Activated T-cell treated with anti-CD3 and anti-CD28 coated beads, Interleukin-2, amount 50 U/mL, for 72 hours (primary cell): Measurements from ENCODE around the gene NUP188. TPM values are rescaled to one million over a fixed set of nuclear protein-coding genes. Genes with fewer than 3 reads are reported as not detected.

Experiments
- ATAC-seq, 2 donors: fragments of 150-1000 bp; cut with Tn5 transposase; replicated peaks in 1 of 2; 2 replicates each; pipeline ENCODE4 v1.10.0; 2021; ENCODE audit warnings: moderate library complexity in 2 of 2, mild to moderate bottlenecking in 1 of 2
- DNase-seq, 2 donors: peaks; one replicate each; pipeline ENCODE4 v3.0.0; 2021 to 2022; ENCODE audit warnings: mixed read lengths in 1 of 2
- H3K27ac Mint-ChIP-seq: one replicate; pipeline ENCODE4 v1.8.0; 2022; ENCODE audit warnings: mild to moderate bottlenecking, moderate library complexity, mixed read lengths
- H3K27me3 Mint-ChIP-seq: one replicate; pipeline ENCODE4 v1.8.0; 2022; ENCODE audit warnings: low read depth, mixed read lengths
- H3K36me3 Mint-ChIP-seq, 2 donors: one replicate each; pipeline ENCODE4 v1.8.0; 2022; ENCODE audit warnings: mixed read lengths in 2 of 2, mild to moderate bottlenecking in 1 of 2; ENCODE audit not compliant: insufficient read depth in 2 of 2
- H3K4me1 Mint-ChIP-seq: one replicate; pipeline ENCODE4 v1.8.0; 2022; ENCODE audit warnings: low read depth, mixed read lengths
- H3K4me3 Mint-ChIP-seq, 2 donors: one replicate each; pipeline ENCODE4 v1.8.0; 2022; ENCODE audit warnings: mild to moderate bottlenecking in 2 of 2, mixed read lengths in 2 of 2, moderate library complexity in 2 of 2
- H3K9me3 Mint-ChIP-seq, 2 donors: one replicate each; pipeline ENCODE4 v1.8.0; 2022; ENCODE audit warnings: mixed read lengths in 2 of 2
- total RNA-seq, 2 donors: library from RNA; stranded (reverse); gene quantifications; one replicate each; pipeline ENCODE4 v1.2.3, GENCODE V29; 2022

NUP188 gene
- total RNA-seq, 2 donors from 2014 or later, result 90.0 to 98.0 TPM

- Mint-ChIP-seq H3K9me3 (no peaks in the 10 kb centered on the region), H3K4me1 (peaks cover 60% of the 10 kb centered on the region), H3K4me3 (no peak overlapping the region), H3K36me3 (peaks cover 0 to 12% of the 10 kb centered on the region in 2 donors), H3K27me3 (no peaks in the 10 kb centered on the region), H3K27ac (peak overlapping the region; percentile 51)
- DNase-seq (no peak), ATAC-seq (no peak)
Observed at GRCh38 chr9:128906741-128907140, 40.8 kb upstream of the NUP188 start.

DNA sequence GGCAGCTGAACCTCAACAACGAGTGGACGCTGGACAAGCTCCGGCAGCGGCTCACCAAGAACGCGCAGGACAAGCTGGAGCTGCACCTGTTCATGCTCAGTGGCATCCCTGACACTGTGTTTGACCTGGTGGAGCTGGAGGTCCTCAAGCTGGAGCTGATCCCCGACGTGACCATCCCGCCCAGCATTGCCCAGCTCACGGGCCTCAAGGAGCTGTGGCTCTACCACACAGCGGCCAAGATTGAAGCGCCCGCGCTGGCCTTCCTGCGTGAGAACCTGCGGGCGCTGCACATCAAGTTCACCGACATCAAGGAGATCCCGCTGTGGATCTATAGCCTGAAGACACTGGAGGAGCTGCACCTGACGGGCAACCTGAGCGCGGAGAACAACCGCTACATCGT is 39.1 kb upstream of the NUP188 start:
- peaks cover 59% of the 10 kb centered on the region for H3K4me1 Mint-ChIP-seq

DNA sequence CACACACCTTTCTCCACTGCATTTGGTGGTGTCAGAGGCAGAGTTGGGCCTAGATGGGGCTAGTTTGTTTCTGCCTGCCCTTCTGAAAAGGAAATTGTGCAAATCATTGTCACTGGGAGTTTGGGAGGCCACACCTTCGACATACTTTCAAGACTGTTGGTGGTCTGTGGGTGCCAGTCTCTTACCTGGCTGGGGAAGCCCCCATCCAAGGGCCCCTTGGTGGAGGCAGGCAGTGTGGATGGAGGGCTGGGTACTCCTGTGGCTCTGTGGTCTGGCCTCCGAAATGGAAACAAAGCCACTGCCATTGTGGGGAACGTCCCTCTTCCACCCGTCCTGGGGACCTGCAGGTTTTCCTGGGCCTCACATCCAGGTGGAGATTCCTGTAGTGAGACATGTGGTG is 37.6 kb upstream of the NUP188 start:
- peaks cover 64% of the 10 kb centered on the region for H3K4me1 Mint-ChIP-seq
- H3K4me3 Mint-ChIP-seq, result no peak overlapping the region
- H3K9me3 Mint-ChIP-seq, result no peaks in the 10 kb centered on the region
- no peaks in the 10 kb centered on the region for H3K27me3 Mint-ChIP-seq
- peak overlapping the region; percentile 75 for H3K27ac Mint-ChIP-seq
- DNase-seq, result no peak
- no peak for ATAC-seq
- peaks cover 0 to 12% of the 10 kb centered on the region in 2 donors for H3K36me3 Mint-ChIP-seq

More for the DNA sequence above, 39.1 kb upstream of the NUP188 start:
- H3K27ac Mint-ChIP-seq, result no peak overlapping the region
- ATAC-seq, result no peak
- H3K27me3 Mint-ChIP-seq, result no peaks in the 10 kb centered on the region
- H3K9me3 Mint-ChIP-seq, result no peaks in the 10 kb centered on the region
- H3K36me3 Mint-ChIP-seq, result peaks cover 0 to 12% of the 10 kb centered on the region in 2 donors
- DNase-seq, result no peak
- no peak overlapping the region for H3K4me3 Mint-ChIP-seq

DNA sequence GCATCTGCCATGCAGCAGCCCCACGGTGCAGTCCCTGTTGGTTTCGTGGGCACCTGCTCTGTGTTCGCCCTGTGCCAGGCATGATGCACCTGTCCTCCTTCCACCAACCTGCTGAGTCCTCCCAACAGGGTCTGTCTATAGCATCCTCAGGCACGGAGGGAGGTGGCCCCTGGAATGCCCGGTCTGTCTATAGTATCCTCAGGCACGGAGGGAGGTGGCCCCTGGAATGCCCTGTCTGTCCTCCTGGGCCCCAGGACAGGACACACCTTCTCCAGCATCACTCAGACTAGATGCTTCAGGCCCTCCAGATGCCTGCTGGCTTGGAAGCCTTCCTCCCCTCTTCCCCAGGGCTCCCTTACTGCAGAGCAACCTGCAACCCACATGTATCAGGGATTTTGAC is 36.6 kb upstream of the NUP188 start:
- H3K4me3 Mint-ChIP-seq, result no peak overlapping the region
- ATAC-seq (no peak), DNase-seq (no peak)
- H3K27ac Mint-ChIP-seq, result no peak overlapping the region
- H3K4me1 Mint-ChIP-seq, result peaks cover 64% of the 10 kb centered on the region
- H3K27me3 Mint-ChIP-seq, result no peaks in the 10 kb centered on the region
- peaks cover 0 to 12% of the 10 kb centered on the region in 2 donors for H3K36me3 Mint-ChIP-seq
- H3K9me3 Mint-ChIP-seq, result no peaks in the 10 kb centered on the region

- peaks cover 63% of the 10 kb centered on the region for H3K4me1 Mint-ChIP-seq
- H3K27ac Mint-ChIP-seq, result no peak overlapping the region
- peak overlapping the region in 1 of 2 donors; percentile 22 for H3K4me3 Mint-ChIP-seq
- DNase-seq (no peak), ATAC-seq (no peak)
- H3K27me3 Mint-ChIP-seq, result no peaks in the 10 kb centered on the region
- no peaks in the 10 kb centered on the region for H3K9me3 Mint-ChIP-seq
- peaks cover 0 to 12% of the 10 kb centered on the region in 2 donors for H3K36me3 Mint-ChIP-seq
Observed at GRCh38 chr9:128911529-128912035, 35.9 kb upstream of the NUP188 start.

- H3K27me3 Mint-ChIP-seq, result no peaks in the 10 kb centered on the region
- peaks cover 60% of the 10 kb centered on the region for H3K4me1 Mint-ChIP-seq
- ATAC-seq (peak; percentile 31 to 57), DNase-seq (no peak)
- no peaks in the 10 kb centered on the region for H3K9me3 Mint-ChIP-seq
- peaks cover 0 to 12% of the 10 kb centered on the region in 2 donors for H3K36me3 Mint-ChIP-seq
- peak overlapping the region; percentile 55 for H3K27ac Mint-ChIP-seq
- peak overlapping the region; percentile 9 to 22 for H3K4me3 Mint-ChIP-seq
Observed at GRCh38 chr9:128912270-128912853, 35.1 kb upstream of the NUP188 start.

- peak overlapping the region; percentile 24 for H3K27ac Mint-ChIP-seq
- no peaks in the 10 kb centered on the region for H3K27me3 Mint-ChIP-seq
- peaks cover 60% of the 10 kb centered on the region for H3K4me1 Mint-ChIP-seq
- ATAC-seq, result no peak
- DNase-seq, result no peak
- H3K36me3 Mint-ChIP-seq, result peaks cover 0 to 7% of the 10 kb centered on the region in 2 donors
- H3K4me3 Mint-ChIP-seq, result peak overlapping the region in 1 of 2 donors; percentile 9
- H3K9me3 Mint-ChIP-seq, result no peaks in the 10 kb centered on the region
Observed at GRCh38 chr9:128913048-128913900, 34.2 kb upstream of the NUP188 start.

DNA sequence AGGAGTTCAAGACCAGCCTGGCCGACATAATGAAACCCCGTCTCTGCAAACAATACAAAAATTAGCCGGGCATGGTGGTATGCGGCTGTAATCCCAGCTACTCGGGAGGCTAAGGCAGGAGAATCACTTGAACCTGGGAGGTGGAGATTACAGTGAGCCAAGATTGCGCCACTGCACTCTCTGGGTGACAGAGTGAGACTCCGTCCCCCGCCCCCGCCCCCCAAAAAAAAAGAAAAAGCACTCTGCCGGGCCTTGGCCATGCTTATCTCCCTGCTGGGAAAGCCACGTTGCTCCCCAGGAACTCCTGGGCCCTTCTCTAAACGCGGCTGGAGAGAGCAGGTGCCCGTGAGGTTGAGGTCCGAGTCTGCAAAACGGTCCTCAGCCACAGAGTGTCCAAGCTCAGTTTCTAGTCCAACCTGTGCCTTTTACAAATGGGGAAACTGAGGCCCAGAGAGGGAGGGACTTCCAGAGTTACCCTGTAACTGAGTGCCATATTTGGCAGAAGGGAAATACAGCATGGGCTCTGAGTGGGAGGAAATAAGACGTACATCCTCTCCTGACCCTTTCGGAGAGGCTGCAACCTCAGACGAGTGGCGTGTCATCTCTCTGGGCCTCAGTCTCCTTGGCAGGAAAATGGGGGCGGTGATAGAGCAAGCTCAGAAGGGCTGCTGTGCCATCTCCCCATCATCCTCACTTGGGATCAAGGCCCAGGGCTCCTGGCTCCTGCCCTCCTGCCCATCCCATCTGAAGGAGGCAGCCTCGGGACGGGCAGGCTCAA is 33.3 kb upstream of the NUP188 start:
- ATAC-seq (peak in 1 of 2 donors; percentile 40), DNase-seq (no peak)
- peaks cover 55% of the 10 kb centered on the region for H3K4me1 Mint-ChIP-seq
- H3K27ac Mint-ChIP-seq, result no peak overlapping the region
- H3K9me3 Mint-ChIP-seq, result no peaks in the 10 kb centered on the region
- no peaks in the 10 kb centered on the region for H3K27me3 Mint-ChIP-seq
- H3K36me3 Mint-ChIP-seq, result peaks cover 0 to 3% of the 10 kb centered on the region in 2 donors
- H3K4me3 Mint-ChIP-seq, result no peak overlapping the region

DNA sequence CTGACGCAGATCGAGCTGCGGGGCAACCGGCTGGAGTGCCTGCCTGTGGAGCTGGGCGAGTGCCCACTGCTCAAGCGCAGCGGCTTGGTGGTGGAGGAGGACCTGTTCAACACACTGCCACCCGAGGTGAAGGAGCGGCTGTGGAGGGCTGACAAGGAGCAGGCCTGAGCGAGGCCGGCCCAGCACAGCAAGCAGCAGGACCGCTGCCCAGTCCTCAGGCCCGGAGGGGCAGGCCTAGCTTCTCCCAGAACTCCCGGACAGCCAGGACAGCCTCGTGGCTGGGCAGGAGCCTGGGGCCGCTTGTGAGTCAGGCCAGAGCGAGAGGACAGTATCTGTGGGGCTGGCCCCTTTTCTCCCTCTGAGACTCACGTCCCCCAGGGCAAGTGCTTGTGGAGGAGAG is 31.3 kb upstream of the NUP188 start:
- peaks cover 35% of the 10 kb centered on the region for H3K4me1 Mint-ChIP-seq
- ATAC-seq, result no peak
- no peak overlapping the region for H3K27ac Mint-ChIP-seq
- no peaks in the 10 kb centered on the region for H3K27me3 Mint-ChIP-seq
- H3K9me3 Mint-ChIP-seq, result no peaks in the 10 kb centered on the region
- H3K36me3 Mint-ChIP-seq, result peaks cover 0 to 1% of the 10 kb centered on the region in 2 donors
- no peak overlapping the region for H3K4me3 Mint-ChIP-seq
- DNase-seq, result no peak

DNA sequence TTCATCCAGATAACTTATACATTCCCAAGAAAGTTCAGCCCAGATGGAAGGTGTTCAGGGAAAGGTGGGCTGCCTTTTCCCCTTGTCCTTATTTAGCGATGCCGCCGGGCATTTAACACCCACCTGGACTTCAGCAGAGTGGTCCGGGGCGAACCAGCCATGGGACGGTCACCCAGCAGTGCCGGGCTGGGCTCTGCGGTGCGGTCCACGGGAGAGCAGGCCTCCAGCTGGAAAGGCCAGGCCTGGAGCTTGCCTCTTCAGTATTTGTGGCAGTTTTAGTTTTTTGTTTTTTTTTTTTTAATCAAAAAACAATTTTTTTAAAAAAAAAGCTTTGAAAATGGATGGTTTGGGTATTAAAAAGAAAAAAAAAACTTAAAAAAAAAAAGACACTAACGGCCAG is 30.8 kb upstream of the NUP188 start:
- Mint-ChIP-seq H3K4me3 (no peak overlapping the region), H3K4me1 (peaks cover 31% of the 10 kb centered on the region)
- ATAC-seq, result no peak

DNA sequence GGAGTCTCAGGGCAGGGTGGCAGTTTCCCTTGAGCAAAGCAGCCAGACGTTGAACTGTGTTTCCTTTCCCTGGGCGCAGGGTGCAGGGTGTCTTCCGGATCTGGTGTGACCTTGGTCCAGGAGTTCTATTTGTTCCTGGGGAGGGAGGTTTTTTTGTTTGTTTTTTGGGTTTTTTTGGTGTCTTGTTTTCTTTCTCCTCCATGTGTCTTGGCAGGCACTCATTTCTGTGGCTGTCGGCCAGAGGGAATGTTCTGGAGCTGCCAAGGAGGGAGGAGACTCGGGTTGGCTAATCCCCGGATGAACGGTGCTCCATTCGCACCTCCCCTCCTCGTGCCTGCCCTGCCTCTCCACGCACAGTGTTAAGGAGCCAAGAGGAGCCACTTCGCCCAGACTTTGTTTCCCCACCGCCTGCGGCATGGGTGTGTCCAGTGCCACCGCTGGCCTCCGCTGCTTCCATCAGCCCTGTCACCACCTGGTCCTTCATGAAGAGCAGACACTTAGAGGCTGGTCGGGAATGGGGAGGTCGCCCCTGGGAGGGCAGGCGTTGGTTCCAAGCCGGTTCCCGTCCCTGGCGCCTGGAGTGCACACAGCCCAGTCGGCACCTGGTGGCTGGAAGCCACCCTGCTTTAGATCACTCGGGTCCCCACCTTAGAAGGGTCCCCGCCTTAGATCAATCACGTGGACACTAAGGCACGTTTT is 30.2 kb upstream of the NUP188 start:
- Mint-ChIP-seq H3K4me3 (no peak overlapping the region), H3K4me1 (peaks cover 25% of the 10 kb centered on the region), H3K27ac (no peak overlapping the region), H3K9me3 (no peaks in the 10 kb centered on the region), H3K36me3 (peaks cover 0 to 1% of the 10 kb centered on the region in 2 donors), H3K27me3 (no peaks in the 10 kb centered on the region)
- DNase-seq (no peak), ATAC-seq (no peak)

More for the DNA sequence above, 30.8 kb upstream of the NUP188 start:
- DNase-seq, result no peak
- no peaks in the 10 kb centered on the region for H3K9me3 Mint-ChIP-seq
- peaks cover 0 to 1% of the 10 kb centered on the region in 2 donors for H3K36me3 Mint-ChIP-seq
- no peak overlapping the region for H3K27ac Mint-ChIP-seq
- no peaks in the 10 kb centered on the region for H3K27me3 Mint-ChIP-seq

DNA sequence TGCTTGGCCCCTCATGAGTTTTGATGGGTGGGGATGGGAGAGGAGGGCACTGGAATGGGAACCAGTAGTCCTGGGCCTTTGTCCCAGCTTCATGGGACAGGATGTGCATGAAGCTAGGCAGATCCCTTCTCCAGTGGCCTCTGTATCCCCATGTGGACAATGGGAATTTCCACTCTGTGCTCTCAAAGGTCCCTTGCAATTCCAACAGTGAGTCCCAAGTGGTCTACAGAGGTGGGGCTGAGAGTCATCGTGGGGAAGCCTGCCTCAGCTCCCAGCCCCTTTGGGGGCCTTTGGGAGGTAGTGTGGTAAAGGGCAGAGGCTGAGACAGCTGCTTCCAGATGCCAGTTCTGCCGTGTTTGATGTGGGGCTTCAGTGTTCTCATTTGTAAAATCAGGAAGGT is 28.6 kb upstream of the NUP188 start:
- no peaks in the 10 kb centered on the region for H3K27me3 Mint-ChIP-seq
- ATAC-seq (no peak), DNase-seq (no peak)
- peaks cover 0 to 1% of the 10 kb centered on the region in 2 donors for H3K36me3 Mint-ChIP-seq
- H3K4me1 Mint-ChIP-seq, result peaks cover 9% of the 10 kb centered on the region
- no peaks in the 10 kb centered on the region for H3K9me3 Mint-ChIP-seq
- no peak overlapping the region for H3K4me3 Mint-ChIP-seq
- no peak overlapping the region for H3K27ac Mint-ChIP-seq
